Ramos (cell line): ENCODE data around the gene BMAL1.
"Not testable (repeated sequence)": the region's sequence is repeated elsewhere in the genome, so short reads cannot be mapped to it uniquely, and the experiment has no call there.

Experiments used
- in situ Hi-C: fragments of 300-500 bp; cut with MboI; formaldehyde crosslinking; loops from one replicate; pipeline ENCODE4 v1.14.3; 2022; ENCODE audit warnings: low sequenced_read_pairs; ENCODE audit not compliant: unreplicated experiment

BMAL1 gene

DNA sequence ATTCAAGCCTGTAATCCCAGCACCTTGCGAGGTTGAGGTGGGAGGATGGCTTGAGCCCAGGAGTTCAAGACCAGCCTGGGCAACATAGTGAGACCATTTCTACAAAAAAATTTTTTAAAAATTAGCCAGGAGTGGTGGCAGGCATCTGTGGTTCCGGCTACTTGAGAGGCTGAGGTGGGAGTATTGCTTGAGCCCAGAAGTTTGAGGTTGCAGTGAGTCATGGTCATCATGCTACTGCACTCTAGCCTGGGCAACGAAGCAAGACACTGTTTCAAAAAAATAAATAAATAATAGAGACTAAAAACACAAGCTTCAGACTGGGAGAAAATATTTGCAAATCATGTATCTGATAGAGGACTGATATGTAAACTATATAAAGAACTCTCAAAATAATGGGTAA is 152.2 kb downstream of the BMAL1 start:
- in situ Hi-C loops: no loop called here

DNA sequence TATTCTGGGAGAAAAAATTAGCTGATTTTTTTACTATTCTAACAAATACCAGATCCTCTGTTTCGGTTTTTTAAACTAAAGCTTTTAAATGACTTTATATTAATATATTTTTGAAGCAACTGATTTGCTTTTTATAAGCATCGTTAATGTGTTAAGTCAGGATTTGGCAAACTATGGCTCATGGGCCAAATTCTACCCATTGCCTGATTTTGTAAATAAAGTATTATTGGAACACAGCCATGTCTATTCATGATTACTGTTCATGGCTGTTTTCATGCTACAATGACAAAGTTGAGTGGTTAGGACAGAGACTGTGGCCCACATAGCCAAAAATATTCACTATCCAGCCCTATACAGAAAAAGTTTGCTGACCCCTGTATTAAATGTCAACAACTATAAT is 155.8 kb downstream of the BMAL1 start:
- in situ Hi-C loops: no loop called here

DNA sequence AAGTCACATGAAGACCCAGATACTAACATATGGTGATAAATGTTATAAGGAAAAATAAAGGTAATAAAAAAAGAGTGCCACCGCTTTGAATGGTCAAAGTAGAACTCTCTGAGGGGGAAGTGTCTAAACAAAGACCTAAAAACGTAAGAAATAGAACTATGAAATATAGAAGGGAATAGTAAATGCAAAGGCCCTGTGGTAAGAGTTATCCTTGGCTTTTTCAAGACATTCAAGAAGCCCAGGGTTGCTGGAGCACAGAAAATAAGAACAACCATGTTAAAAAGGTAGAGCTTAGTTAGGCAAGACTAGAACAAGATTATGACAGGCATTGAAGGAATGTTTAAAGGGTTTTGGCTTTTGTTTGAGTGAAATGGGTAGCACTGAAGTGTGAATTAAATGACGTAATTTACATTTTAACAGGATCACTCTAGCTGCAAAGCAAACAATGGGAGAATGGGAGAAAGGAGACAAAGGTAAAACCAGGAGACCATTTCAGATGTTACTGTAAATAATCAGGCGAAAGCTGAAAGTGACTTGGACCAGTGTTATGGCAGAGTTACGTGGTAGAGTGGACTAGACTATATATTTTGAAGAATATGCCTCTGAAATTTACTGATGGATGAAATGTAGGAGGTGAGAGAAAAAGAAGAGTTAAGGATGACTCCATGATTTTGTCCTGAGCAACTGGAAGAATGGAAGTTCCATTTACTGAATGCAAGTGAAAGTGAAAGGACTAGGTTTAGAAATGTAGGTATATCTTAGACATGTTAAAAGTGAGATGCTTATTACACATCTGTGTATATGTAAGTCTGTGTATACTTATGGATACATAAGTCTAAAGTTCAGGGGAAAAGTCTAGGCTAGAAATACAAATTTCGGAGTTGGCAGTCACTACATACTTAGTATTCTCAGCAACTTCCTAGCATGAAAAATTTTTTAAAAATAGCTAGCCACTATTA is 156.9 kb downstream of the BMAL1 start:
- in situ Hi-C loops: no loop called here

- in situ Hi-C loops: not testable (repeated sequence)
Observed at GRCh38 chr11:13436836-13437235, 159.2 kb downstream of the BMAL1 start.
